T-helper 22 cell (primary cell): ENCODE data around the gene MYPOP.
"Not testable (repeated sequence)": the region's sequence is repeated elsewhere in the genome, so short reads cannot be mapped to it uniquely, and the experiment has no call there.

ENCODE experiments used
- DNase-seq: peaks from one replicate; pipeline ENCODE4 v3.0.0-alpha.2; 2020; ENCODE audit warnings: low read depth

Gene MYPOP

DNA sequence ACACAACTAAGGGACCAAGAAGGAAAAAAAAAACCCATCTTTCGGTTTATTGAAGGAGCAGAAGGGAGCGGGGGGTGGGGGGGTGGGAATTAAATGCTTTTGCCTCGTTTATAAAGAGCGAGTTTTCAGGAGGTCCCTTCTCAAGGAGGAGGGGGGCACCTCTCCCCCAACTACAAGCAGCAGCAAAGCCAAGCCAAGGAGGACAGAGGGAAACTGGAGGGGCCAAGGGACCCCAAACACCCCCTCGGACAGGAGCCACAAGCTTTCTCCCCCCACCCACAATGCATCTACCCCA is 18.9 kb downstream of the MYPOP start:
- DNase-seq: no peak

DNA sequence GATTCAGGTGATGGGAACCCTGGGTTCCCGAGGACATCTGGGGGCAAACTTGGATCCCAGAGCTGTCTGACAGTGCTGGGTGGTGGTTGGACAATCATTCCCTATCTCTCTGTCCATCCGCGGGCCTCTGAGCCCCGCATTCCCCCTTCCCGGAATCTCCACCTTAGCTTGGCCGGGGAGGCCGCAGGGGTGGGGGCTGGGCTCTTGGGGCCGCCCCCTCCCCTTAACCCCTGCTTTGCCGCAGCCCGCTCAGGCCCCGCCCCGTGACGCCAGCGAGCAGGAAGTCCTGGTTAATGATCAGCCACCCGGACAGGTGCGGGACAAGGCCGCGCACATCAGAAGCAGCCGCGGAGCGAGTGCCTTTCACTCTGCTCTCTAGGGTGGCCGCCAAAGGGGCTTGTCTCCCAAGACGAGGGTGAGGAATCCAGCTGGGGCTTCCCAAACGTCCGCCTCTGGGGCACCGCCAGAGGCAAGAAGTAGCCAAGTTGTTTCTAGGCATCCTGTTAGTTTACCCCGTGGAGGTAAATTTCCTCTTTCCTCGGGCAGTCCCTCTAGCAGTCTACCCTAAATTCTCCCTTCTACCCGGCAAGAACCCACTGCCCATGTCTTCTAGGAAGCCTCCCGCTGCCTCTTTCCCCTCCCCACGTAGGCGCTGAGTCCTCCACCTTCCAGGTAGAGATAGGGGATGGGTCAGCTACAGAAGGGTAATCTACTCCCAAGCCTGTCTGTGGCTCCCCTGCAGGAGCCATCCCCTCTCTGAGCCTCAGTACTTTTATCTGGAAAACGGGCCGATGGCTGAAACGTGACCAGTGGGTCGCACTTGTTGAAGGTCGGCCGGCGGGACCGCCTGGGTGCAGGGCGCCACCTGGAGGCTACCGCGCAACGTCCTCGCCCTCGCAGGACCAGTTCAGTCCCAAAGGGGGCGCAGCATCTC is 19.5 kb downstream of the MYPOP start:
- DNase-seq: peak; percentile 58

- DNase-seq: no peak
Observed at GRCh38 chr19:45881909-45882528, 20.4 kb downstream of the MYPOP start.

GRCh38 chr19:45881082-45881908 is 21.1 kb downstream of the MYPOP start:
- no peak for DNase-seq

DNA sequence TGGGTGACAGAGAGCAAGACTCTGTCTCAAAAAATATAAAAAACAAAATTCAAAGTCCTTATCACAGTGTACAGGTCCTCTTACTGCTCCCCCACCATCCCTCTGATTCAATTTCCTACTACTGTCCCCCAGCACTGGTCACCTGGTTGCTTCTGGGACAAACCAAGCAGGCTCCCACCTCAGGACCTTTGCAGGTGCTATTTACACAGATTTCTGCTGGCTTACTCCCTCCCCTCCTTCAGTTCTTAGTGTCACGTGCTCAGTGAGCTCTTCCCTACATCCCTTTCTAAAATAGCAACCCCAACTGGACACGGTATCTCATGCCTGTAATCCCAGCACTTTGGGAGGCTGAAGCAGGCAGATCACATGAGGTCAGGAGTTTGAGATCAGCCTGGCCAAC is 22.4 kb downstream of the MYPOP start:
- DNase-seq: no peak

GRCh38 chr19:45879055-45879454 is 23.4 kb downstream of the MYPOP start:
- no peak for DNase-seq

GRCh38 chr19:45878043-45878794 is 24.2 kb downstream of the MYPOP start:
- DNase-seq: no peak

- DNase-seq: no peak
Observed at GRCh38 chr19:45876411-45877197, 25.8 kb downstream of the MYPOP start.

DNA sequence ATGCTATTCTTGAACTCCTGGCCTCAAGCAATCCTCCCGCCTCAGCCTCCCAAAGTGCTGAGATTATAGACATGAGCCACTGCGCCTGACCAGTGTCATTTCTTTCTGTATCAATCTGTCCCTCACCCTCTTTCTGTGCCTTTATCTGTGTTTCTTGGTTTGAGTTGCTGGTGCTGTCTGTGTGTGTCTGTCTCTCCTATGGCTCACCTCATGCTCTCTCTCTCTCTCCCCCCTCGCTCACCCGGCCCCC is 26.3 kb downstream of the MYPOP start:
- no peak for DNase-seq

GRCh38 chr19:45874620-45874966 is 27.8 kb downstream of the MYPOP start:
- DNase-seq: no peak

DNA sequence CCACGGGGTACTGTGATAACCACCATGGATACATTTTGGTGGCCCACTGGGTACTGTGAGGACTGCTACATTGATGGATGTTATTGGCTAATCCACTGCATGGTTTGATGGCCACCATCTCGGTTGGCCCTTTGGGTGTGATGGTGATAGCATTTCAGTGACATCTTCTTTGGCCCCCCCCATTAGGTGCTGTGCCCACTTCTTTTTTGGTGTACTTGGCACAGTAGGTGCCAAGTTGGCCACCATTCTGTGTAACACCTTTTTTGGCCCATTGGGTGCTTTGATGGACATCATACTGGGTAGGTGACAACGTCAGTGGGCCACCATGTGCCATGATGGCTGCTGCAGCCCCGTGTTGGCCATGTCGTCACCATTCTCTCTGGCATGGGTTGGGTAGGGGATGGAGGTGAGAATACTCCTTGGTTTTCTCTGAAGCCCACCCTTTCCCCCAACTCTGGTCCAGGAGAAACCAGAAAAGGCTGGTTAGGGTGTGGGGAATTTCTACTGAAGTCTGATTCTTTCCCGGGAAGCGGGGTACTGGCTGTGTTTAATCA is 29.1 kb downstream of the MYPOP start:
- DNase-seq: no peak

DNA sequence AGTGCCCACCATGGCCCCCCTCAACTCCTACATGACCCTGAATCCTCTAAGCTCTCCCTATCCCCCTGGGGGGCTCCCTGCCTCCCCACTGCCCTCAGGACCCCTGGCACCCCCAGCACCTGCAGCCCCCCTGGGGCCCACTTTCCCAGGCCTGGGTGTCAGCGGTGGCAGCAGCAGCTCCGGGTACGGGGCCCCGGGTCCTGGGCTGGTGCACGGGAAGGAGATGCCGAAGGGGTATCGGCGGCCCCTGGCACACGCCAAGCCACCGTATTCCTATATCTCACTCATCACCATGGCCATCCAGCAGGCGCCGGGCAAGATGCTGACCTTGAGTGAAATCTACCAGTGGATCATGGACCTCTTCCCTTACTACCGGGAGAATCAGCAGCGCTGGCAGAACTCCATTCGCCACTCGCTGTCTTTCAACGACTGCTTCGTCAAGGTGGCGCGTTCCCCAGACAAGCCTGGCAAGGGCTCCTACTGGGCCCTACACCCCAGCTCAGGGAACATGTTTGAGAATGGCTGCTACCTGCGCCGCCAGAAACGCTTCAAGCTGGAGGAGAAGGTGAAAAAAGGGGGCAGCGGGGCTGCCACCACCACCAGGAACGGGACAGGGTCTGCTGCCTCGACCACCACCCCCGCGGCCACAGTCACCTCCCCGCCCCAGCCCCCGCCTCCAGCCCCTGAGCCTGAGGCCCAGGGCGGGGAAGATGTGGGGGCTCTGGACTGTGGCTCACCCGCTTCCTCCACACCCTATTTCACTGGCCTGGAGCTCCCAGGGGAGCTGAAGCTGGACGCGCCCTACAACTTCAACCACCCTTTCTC is 30.1 kb downstream of the MYPOP start:
- DNase-seq: no peak

- DNase-seq: no peak
Observed at GRCh38 chr19:45870798-45871197, 31.6 kb downstream of the MYPOP start.

DNA sequence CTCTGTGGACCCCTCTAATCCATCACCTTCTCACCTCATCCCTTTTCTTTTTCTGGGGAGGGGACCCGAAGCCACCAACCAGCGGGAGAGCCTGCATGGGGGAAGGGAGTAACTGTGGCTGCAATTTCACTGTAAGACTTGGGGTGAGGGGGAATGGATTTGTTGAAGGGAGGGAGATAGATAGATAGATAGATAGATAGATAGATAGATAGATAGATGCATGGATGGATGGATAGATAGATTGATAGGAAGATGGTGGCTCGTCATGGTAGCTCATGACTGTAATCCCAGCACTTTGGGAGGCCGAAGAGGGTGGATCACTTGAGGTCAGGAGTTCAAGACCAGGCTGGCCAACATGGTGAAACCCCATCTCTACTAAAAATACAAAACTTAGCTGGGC is 35.2 kb downstream of the MYPOP start:
- DNase-seq: not testable (repeated sequence)

GRCh38 chr19:45866400-45867176 is 35.8 kb downstream of the MYPOP start:
- DNase-seq: no peak

DNA sequence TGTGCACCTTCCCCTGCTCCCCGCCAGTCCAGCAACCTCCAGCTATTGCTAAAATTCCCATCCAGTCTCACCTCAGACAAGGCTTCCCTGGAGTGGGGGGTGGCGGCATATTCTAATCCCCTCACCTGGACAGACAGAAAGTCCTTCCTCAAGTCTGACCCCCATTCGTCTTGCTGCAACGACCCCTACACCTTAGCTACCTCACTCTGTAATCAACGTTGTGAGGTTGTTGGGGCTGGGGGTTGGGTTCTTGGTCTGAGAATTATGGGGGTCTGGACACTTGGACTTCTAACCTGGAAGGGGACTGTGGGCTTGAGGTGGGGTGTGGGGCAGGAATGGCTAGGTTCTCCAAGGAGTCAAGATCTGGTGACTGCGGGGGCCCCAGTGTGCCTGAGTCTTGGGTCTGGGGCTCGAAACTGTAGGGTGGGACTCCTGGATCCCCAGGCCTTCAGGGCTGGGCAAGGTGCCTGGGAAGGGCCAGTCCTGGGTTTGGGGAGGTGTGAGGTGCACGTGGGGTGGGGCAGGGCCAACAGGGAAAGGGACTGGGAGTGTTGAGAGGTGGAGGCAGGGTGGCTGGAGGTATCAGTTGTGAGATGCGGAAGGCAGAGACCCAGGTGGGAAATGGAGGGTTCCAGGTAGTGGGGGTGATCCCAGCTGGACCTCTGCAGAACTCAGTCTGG is 37.0 kb downstream of the MYPOP start:
- no peak for DNase-seq

GRCh38 chr19:45864629-45865082 is 37.8 kb downstream of the MYPOP start:
- no peak for DNase-seq

- DNase-seq: peak; percentile 37
Observed at GRCh38 chr19:45863840-45864628, 38.4 kb downstream of the MYPOP start, which contains the start of gene FOXA3. TSS of gene FOXA3 (plus strand) at chr19:45864326. CDS start at chr19:45864457, 131 bp downstream.
